ENCODE results near the gene WDR37.

DNA sequence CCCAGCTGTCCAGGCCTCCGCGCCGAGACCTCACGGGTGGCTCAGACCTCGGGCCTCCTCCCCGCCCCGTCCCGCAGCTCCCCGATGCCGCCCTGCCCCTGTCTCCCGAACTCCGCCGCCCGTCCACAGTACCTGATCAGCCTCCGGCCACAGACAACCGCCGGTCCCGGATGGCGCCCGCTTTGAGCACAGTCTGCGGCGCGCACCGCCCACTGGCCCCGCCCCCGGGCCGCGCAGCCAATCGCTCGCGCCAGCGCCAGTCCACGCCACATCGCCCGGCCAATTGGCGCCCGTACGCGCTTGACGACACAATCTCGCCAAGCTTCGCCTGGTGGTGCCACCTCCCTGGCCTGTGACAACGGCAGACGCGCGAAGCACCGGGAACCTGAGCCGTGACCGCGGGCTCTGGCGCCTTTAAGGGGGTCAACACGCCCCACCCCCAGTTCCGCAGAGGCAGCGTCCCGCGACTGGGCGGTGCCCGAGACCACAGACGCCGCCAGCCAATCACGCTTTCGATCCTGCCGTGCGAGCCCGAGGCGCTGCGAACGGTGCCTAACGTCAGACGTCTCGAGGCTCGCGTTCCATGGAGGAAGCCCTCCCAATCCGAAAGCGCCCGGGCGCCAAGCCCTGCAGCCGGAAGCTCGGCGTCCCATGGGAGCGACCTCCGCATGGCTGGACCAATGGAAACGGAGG is 7.3 kb upstream of the WDR37 start, which contains the start of gene IDI1:
- TF ChIP-seq EZH2 (IDR thresholded peaks at IDR 0.05; ENCODE audit: insufficient read depth, poor library complexity, severe bottlenecking) (no peak), EZH2phosphoT487 (IDR thresholded peaks at IDR 0.05; ENCODE audit: insufficient read depth, low read depth) (no peak)

Measured in GM23248 (cell line).